GM19239 (cell line): ENCODE measurements around the gene CCDC50.
A peak's percentile ranks its signal among the peaks of the same experiment; 100 is the strongest.

Experiments used
- DNase-seq: peaks from one replicate; pipeline ENCODE4 v3.0.0; 2011; ENCODE audit warnings: low spot score; ENCODE audit not compliant: insufficient read length
- FAIRE-seq: peaks from 2 replicates; lab custom pipeline; 2011; peaks lifted over from hg19 to GRCh38; lab: Jason Lieb, UNC

CCDC50 gene

GRCh38 chr3:191314109-191314728, 15.0 kb upstream of the CCDC50 start:
- FAIRE-seq (no peak), DNase-seq (no peak)

GRCh38 chr3:191316876-191317603, 12.2 kb upstream of the CCDC50 start:
- DNase-seq (no peak), FAIRE-seq (no peak)

GRCh38 chr3:191320316-191320715, 8.9 kb upstream of the CCDC50 start:
- DNase-seq = no peak

GRCh38 chr3:191321019-191321767, 8.0 kb upstream of the CCDC50 start:
- FAIRE-seq (no peak), DNase-seq (no peak)

More at GRCh38 chr3:191320316-191320715, 8.9 kb upstream of the CCDC50 start:
- FAIRE-seq = no peak

- DNase-seq = no peak
- no peak for FAIRE-seq
These were observed 4.3 kb upstream of the CCDC50 start for GRCh38 chr3:191324936-191325335.

GRCh38 chr3:191327526-191327925, 1.7 kb upstream of the CCDC50 start:
- FAIRE-seq = peak; percentile 60

GRCh38 chr3:191328383-191328961, 722 bp upstream of the CCDC50 start:
- DNase-seq (no peak), FAIRE-seq (peak; percentile 21)

More at GRCh38 chr3:191327526-191327925, 1.7 kb upstream of the CCDC50 start:
- DNase-seq = no peak

GRCh38 chr3:191329654-191330529, 698 bp downstream of the CCDC50 start, which contains the start of gene UTS2B:
Gene UTS2B, minus strand, starts transcription at chr3:191330526. Its CDS starts 48,337 bp downstream, at chr3:191282189.
- FAIRE-seq = peak; percentile 85
- no peak for DNase-seq

GRCh38 chr3:191330530-191331048, 1.4 kb downstream of the CCDC50 start:
- no peak for FAIRE-seq

GRCh38 chr3:191331388-191331787, 2.2 kb downstream of the CCDC50 start:
- no peak for DNase-seq
- FAIRE-seq = peak; percentile 62

More at GRCh38 chr3:191330530-191331048, 1.4 kb downstream of the CCDC50 start:
- no peak for DNase-seq

- DNase-seq = no peak
- peak; percentile 51 for FAIRE-seq
These were observed 4.2 kb downstream of the CCDC50 start for GRCh38 chr3:191333298-191333880.

- DNase-seq (no peak), FAIRE-seq (peak; percentile 78)
These were observed 5.2 kb downstream of the CCDC50 start for GRCh38 chr3:191334346-191334893.

- peak; percentile 75 for FAIRE-seq
- no peak for DNase-seq
These were observed 7.6 kb downstream of the CCDC50 start for GRCh38 chr3:191336833-191337232.

- FAIRE-seq (no peak), DNase-seq (no peak)
These were observed 8.9 kb downstream of the CCDC50 start for GRCh38 chr3:191338177-191338488.

GRCh38 chr3:191339316-191339917, 10.2 kb downstream of the CCDC50 start:
- FAIRE-seq (peak; percentile 83), DNase-seq (no peak)

- FAIRE-seq (no peak), DNase-seq (no peak)
These were observed 11.2 kb downstream of the CCDC50 start for GRCh38 chr3:191340351-191340750.

GRCh38 chr3:191340966-191341365, 11.8 kb downstream of the CCDC50 start:
- no peak for DNase-seq
- FAIRE-seq = no peak

- no peak for FAIRE-seq
- DNase-seq = no peak
These were observed 12.8 kb downstream of the CCDC50 start for GRCh38 chr3:191342006-191342405.
